ENCODE measurements around the gene ZNF747.

Gene ZNF747

GRCh38 chr16:30567160-30567990 is 32.7 kb upstream of the ZNF747 start:
- Histone ChIP-seq H3K27me3 (ENCODE audit: low read depth, low read length) (no peaks in the 10 kb centered on the region), H3K36me3 (ENCODE audit: control insufficient read depth in 1 of 2, insufficient read depth in 2 of 2, low read length in 2 of 2) (no peaks in the 10 kb centered on the region), H3K27ac (ENCODE audit: low read length) (no peak overlapping the region), H3K4me3 (ENCODE audit: low read depth in 1 of 2, low read length in 2 of 2) (no peak overlapping the region), H3K9me3 (ENCODE audit: control insufficient read depth in 1 of 2, low read length in 2 of 2) (no peaks in the 10 kb centered on the region), H3K4me1 (ENCODE audit: control insufficient read depth in 1 of 2, insufficient read depth in 2 of 2, low read length in 2 of 2) (peaks cover 3 to 19% of the 10 kb centered on the region in 2 donors)

- no peak overlapping the region for H3K4me3 ChIP-seq (ENCODE audit: low read depth in 1 of 2, low read length in 2 of 2)
- no peaks in the 10 kb centered on the region for H3K9me3 ChIP-seq (ENCODE audit: control insufficient read depth in 1 of 2, low read length in 2 of 2)
- H3K27ac ChIP-seq (ENCODE audit: low read length): no peak overlapping the region
- no peaks in the 10 kb centered on the region for H3K27me3 ChIP-seq (ENCODE audit: low read depth, low read length)
- H3K4me1 ChIP-seq (ENCODE audit: control insufficient read depth in 1 of 2, insufficient read depth in 2 of 2, low read length in 2 of 2): peaks cover 0 to 15% of the 10 kb centered on the region in 2 donors
- no peaks in the 10 kb centered on the region for H3K36me3 ChIP-seq (ENCODE audit: control insufficient read depth in 1 of 2, insufficient read depth in 2 of 2, low read length in 2 of 2)
Observed at GRCh38 chr16:30566531-30566930, 31.9 kb upstream of the ZNF747 start.

GRCh38 chr16:30565984-30566383 is 31.3 kb upstream of the ZNF747 start:
- peaks cover 0 to 16% of the 10 kb centered on the region in 2 donors for H3K4me1 ChIP-seq (ENCODE audit: control insufficient read depth in 1 of 2, insufficient read depth in 2 of 2, low read length in 2 of 2)

GRCh38 chr16:30565526-30565925 is 30.9 kb upstream of the ZNF747 start:
- no peaks in the 10 kb centered on the region for H3K27me3 ChIP-seq (ENCODE audit: low read depth, low read length)
- H3K9me3 ChIP-seq (ENCODE audit: control insufficient read depth in 1 of 2, low read length in 2 of 2): no peaks in the 10 kb centered on the region
- H3K4me1 ChIP-seq (ENCODE audit: control insufficient read depth in 1 of 2, insufficient read depth in 2 of 2, low read length in 2 of 2): peaks cover 0 to 14% of the 10 kb centered on the region in 2 donors
- H3K27ac ChIP-seq (ENCODE audit: low read length): no peak overlapping the region
- H3K4me3 ChIP-seq (ENCODE audit: low read depth in 1 of 2, low read length in 2 of 2): no peak overlapping the region
- no peaks in the 10 kb centered on the region for H3K36me3 ChIP-seq (ENCODE audit: control insufficient read depth in 1 of 2, insufficient read depth in 2 of 2, low read length in 2 of 2)

More at GRCh38 chr16:30565984-30566383, 31.3 kb upstream of the ZNF747 start:
- no peaks in the 10 kb centered on the region for H3K36me3 ChIP-seq (ENCODE audit: control insufficient read depth in 1 of 2, insufficient read depth in 2 of 2, low read length in 2 of 2)
- H3K27me3 ChIP-seq (ENCODE audit: low read depth, low read length): no peaks in the 10 kb centered on the region
- no peak overlapping the region for H3K27ac ChIP-seq (ENCODE audit: low read length)
- no peak overlapping the region for H3K4me3 ChIP-seq (ENCODE audit: low read depth in 1 of 2, low read length in 2 of 2)
- H3K9me3 ChIP-seq (ENCODE audit: control insufficient read depth in 1 of 2, low read length in 2 of 2): no peaks in the 10 kb centered on the region

- H3K9me3 ChIP-seq (ENCODE audit: control insufficient read depth in 1 of 2, low read length in 2 of 2): no peaks in the 10 kb centered on the region
- peak overlapping the region in 1 of 2 donors; percentile 65 for H3K4me3 ChIP-seq (ENCODE audit: low read depth in 1 of 2, low read length in 2 of 2)
- no peak overlapping the region for H3K27ac ChIP-seq (ENCODE audit: low read length)
- H3K27me3 ChIP-seq (ENCODE audit: low read depth, low read length): no peaks in the 10 kb centered on the region
- H3K4me1 ChIP-seq (ENCODE audit: control insufficient read depth in 1 of 2, insufficient read depth in 2 of 2, low read length in 2 of 2): peaks cover 0 to 10% of the 10 kb centered on the region in 2 donors
- H3K36me3 ChIP-seq (ENCODE audit: control insufficient read depth in 1 of 2, insufficient read depth in 2 of 2, low read length in 2 of 2): no peaks in the 10 kb centered on the region
Observed at GRCh38 chr16:30562021-30562420, 27.4 kb upstream of the ZNF747 start.

- Histone ChIP-seq H3K4me1 (ENCODE audit: control insufficient read depth in 1 of 2, insufficient read depth in 2 of 2, low read length in 2 of 2) (peaks cover 0 to 13% of the 10 kb centered on the region in 2 donors), H3K9me3 (ENCODE audit: control insufficient read depth in 1 of 2, low read length in 2 of 2) (no peaks in the 10 kb centered on the region), H3K27ac (ENCODE audit: low read length) (peak overlapping the region; percentile 23), H3K27me3 (ENCODE audit: low read depth, low read length) (no peaks in the 10 kb centered on the region), H3K4me3 (ENCODE audit: low read depth in 1 of 2, low read length in 2 of 2) (peak overlapping the region; percentile 55 to 65), H3K36me3 (ENCODE audit: control insufficient read depth in 1 of 2, insufficient read depth in 2 of 2, low read length in 2 of 2) (no peaks in the 10 kb centered on the region)
Observed at GRCh38 chr16:30561089-30561816, 26.6 kb upstream of the ZNF747 start.

GRCh38 chr16:30559690-30560089 is 25.0 kb upstream of the ZNF747 start:
- Histone ChIP-seq H3K4me3 (ENCODE audit: low read depth in 1 of 2, low read length in 2 of 2) (no peak overlapping the region), H3K4me1 (ENCODE audit: control insufficient read depth in 1 of 2, insufficient read depth in 2 of 2, low read length in 2 of 2) (peaks cover 0 to 17% of the 10 kb centered on the region in 2 donors), H3K9me3 (ENCODE audit: control insufficient read depth in 1 of 2, low read length in 2 of 2) (no peaks in the 10 kb centered on the region), H3K27me3 (ENCODE audit: low read depth, low read length) (no peaks in the 10 kb centered on the region), H3K27ac (ENCODE audit: low read length) (no peak overlapping the region), H3K36me3 (ENCODE audit: control insufficient read depth in 1 of 2, insufficient read depth in 2 of 2, low read length in 2 of 2) (peaks cover 3 to 10% of the 10 kb centered on the region in 2 donors)

GRCh38 chr16:30558789-30559377 is 24.2 kb upstream of the ZNF747 start:
- peaks cover 3 to 10% of the 10 kb centered on the region in 2 donors for H3K36me3 ChIP-seq (ENCODE audit: control insufficient read depth in 1 of 2, insufficient read depth in 2 of 2, low read length in 2 of 2)
- peak overlapping the region; percentile 53 to 85 for H3K4me3 ChIP-seq (ENCODE audit: low read depth in 1 of 2, low read length in 2 of 2)
- peaks cover 0 to 17% of the 10 kb centered on the region in 2 donors for H3K4me1 ChIP-seq (ENCODE audit: control insufficient read depth in 1 of 2, insufficient read depth in 2 of 2, low read length in 2 of 2)
- H3K27ac ChIP-seq (ENCODE audit: low read length): peak overlapping the region; percentile 60
- no peaks in the 10 kb centered on the region for H3K27me3 ChIP-seq (ENCODE audit: low read depth, low read length)
- H3K9me3 ChIP-seq (ENCODE audit: control insufficient read depth in 1 of 2, low read length in 2 of 2): no peaks in the 10 kb centered on the region

GRCh38 chr16:30557957-30558788 is 23.5 kb upstream of the ZNF747 start, which contains the start of gene ZNF764:
ZNF764 (minus strand) TSS chr16:30558374; CDS start chr16:30558182, 192 bp downstream.
- peaks cover 2 to 20% of the 10 kb centered on the region in 2 donors for H3K4me1 ChIP-seq (ENCODE audit: control insufficient read depth in 1 of 2, insufficient read depth in 2 of 2, low read length in 2 of 2)
- peak within 1 kb of the TSS; percentile 72 for H3K27ac ChIP-seq (ENCODE audit: low read length)
- H3K27me3 ChIP-seq (ENCODE audit: low read depth, low read length): no peaks in the 10 kb centered on the region
- peaks cover 3 to 10% of the 10 kb centered on the region in 2 donors for H3K36me3 ChIP-seq (ENCODE audit: control insufficient read depth in 1 of 2, insufficient read depth in 2 of 2, low read length in 2 of 2)
- H3K9me3 ChIP-seq (ENCODE audit: control insufficient read depth in 1 of 2, low read length in 2 of 2): no peaks in the 10 kb centered on the region
- H3K4me3 ChIP-seq (ENCODE audit: low read depth in 1 of 2, low read length in 2 of 2): peak within 1 kb of the TSS; percentile 66 to 85

- Histone ChIP-seq H3K36me3 (ENCODE audit: control insufficient read depth in 1 of 2, insufficient read depth in 2 of 2, low read length in 2 of 2) (peaks cover 9 to 15% of the 10 kb centered on the region in 2 donors), H3K27ac (ENCODE audit: low read length) (peak overlapping the region; percentile 72), H3K4me3 (ENCODE audit: low read depth in 1 of 2, low read length in 2 of 2) (peak overlapping the region; percentile 66 to 85), H3K9me3 (ENCODE audit: control insufficient read depth in 1 of 2, low read length in 2 of 2) (no peaks in the 10 kb centered on the region), H3K4me1 (ENCODE audit: control insufficient read depth in 1 of 2, insufficient read depth in 2 of 2, low read length in 2 of 2) (peaks cover 6 to 20% of the 10 kb centered on the region in 2 donors), H3K27me3 (ENCODE audit: low read depth, low read length) (no peaks in the 10 kb centered on the region)
Observed at GRCh38 chr16:30557707-30557956, 23.0 kb upstream of the ZNF747 start.
